Esophagus muscularis mucosa (tissue), 4 donors: ENCODE measurements around the gene PPP6R1. TPM values are rescaled to one million over a fixed set of nuclear protein-coding genes. Genes with fewer than 3 reads are reported as not detected.

ENCODE experiments used
- DNase-seq: peaks from one replicate; pipeline ENCODE4 v3.0.0-alpha.2; 2017; ENCODE audit errors: extremely low spot score
- H3K27ac ChIP-seq, 4 donors: fragments of 200-600 bp; sonication (generic); replicated peaks in 1 of 4; 1 replicate in 3 of 4; 2 replicates in 1 of 4; pipeline ENCODE4 v1.5.1; 2016 to 2019; ENCODE audit warnings: mild to moderate bottlenecking in 1 of 4
- H3K27me3 ChIP-seq, 4 donors: fragments of 200-600 bp; sonication (generic); one replicate each; pipeline versions ENCODE4 v1.5.1 to v1.6.0; 2016 to 2019
- H3K36me3 ChIP-seq, 4 donors: fragments of 200-600 bp; sonication (generic); one replicate each; pipeline ENCODE4 v1.5.1; 2016 to 2019
- H3K4me1 ChIP-seq, 4 donors: fragments of 200-600 bp; sonication (generic); one replicate each; pipeline ENCODE4 v1.5.1; 2016 to 2019
- H3K4me3 ChIP-seq, 4 donors: fragments of 200-600 bp; sonication (generic); 1 replicate in 2 of 4; 2 replicates in 2 of 4; pipeline ENCODE4 v1.5.1; 2016 to 2019; ENCODE audit warnings: mild to moderate bottlenecking in 4 of 4, moderate library complexity in 1 of 4
- H3K9me3 ChIP-seq, 4 donors: fragments of 200-600 bp; sonication (generic); 1 replicate in 3 of 4; 2 replicates in 1 of 4; pipeline ENCODE4 v1.5.1; 2016 to 2019
- CTCF ChIP-seq, 3 experiments: fragments of 200-600 bp in 2 of 3; fragments of 450-650 bp in 1 of 3; sonication (generic) in 2 of 3; IDR thresholded peaks; one replicate each; pipeline ENCODE4 v1.5.1; 2017 to 2019; ENCODE audit warnings: antibody characterized with exemption in 3 of 3, mild to moderate bottlenecking in 2 of 3, moderate library complexity in 1 of 3
- EP300 ChIP-seq: sonication (generic); formaldehyde crosslinking; IDR thresholded peaks from one replicate; pipeline ENCODE4 v1.6.1; 2017; ENCODE audit warnings: antibody characterized with exemption
- POLR2A ChIP-seq: fragments of 450-650 bp; IDR thresholded peaks from one replicate; pipeline ENCODE4 v1.6.1; 2017; ENCODE audit warnings: antibody characterized with exemption, moderate library complexity, mild to moderate bottlenecking, low read depth
- POLR2AphosphoS5 ChIP-seq, 2 donors: sonication (generic); formaldehyde crosslinking; IDR thresholded peaks; one replicate each; pipeline ENCODE4 v1.6.1; 2017; ENCODE audit warnings: antibody characterized with exemption in 2 of 2
- WGBS: methylation state at CpG from one replicate; pipeline ENCODE4 v1.1.5; 2018; 5-methylcytosine and 5-hydroxymethylcytosine counted together
- intact Hi-C: fragments of 100-400 bp; cut with DNase I; formaldehyde crosslinking; loops from one replicate; pipeline ENCODE4 v1.15.1; 2023
- total RNA-seq, 4 donors: library from RNA; depleted of rRNA; stranded (reverse); fragments of >200 nt; gene quantifications; one replicate each; pipeline versions ENCODE4 v1.1.0 to v1.2.1, GENCODE V29; 2016

PPP6R1 gene
- total RNA-seq, 4 donors from 2014 or later: 37.4 to 75.5 (median 45.6) TPM

- WGBS: 75% methylated on average over 3 of the region's 6 CpGs
- intact Hi-C loops: no loop called here
- peak overlapping the region; percentile 34 to 56 (median 49) for H3K27ac ChIP-seq
- no peaks in the 10 kb centered on the region for H3K9me3 ChIP-seq
- no peak for DNase-seq
- H3K36me3 ChIP-seq: peaks cover 0 to 12% (median 4%) of the 10 kb centered on the region in 4 donors
- no peaks in the 10 kb centered on the region for H3K27me3 ChIP-seq
- H3K4me1 ChIP-seq: peaks cover 61 to 88% (median 79%) of the 10 kb centered on the region in 4 donors
- peak overlapping the region; percentile 25 to 39 (median 26) for H3K4me3 ChIP-seq
- TF ChIP-seq EP300: no peak
- no peak for TF ChIP-seq POLR2A
- no peak for TF ChIP-seq CTCF (IDR thresholded peaks at IDR 0.05)
- no peak for TF ChIP-seq POLR2AphosphoS5 (IDR thresholded peaks at IDR 0.05)
Observed at GRCh38 chr19:55254625-55254977, 4.2 kb downstream of the PPP6R1 start.

GRCh38 chr19:55253842-55254624, 4.8 kb downstream of the PPP6R1 start:
- Histone ChIP-seq H3K36me3 (peaks cover 0 to 14% (median 4%) of the 10 kb centered on the region in 4 donors), H3K9me3 (no peaks in the 10 kb centered on the region), H3K4me3 (peak overlapping the region; percentile 25 to 39 (median 26)), H3K27me3 (no peaks in the 10 kb centered on the region), H3K27ac (peak overlapping the region; percentile 34 to 56 (median 49)), H3K4me1 (peaks cover 62 to 91% (median 82%) of the 10 kb centered on the region in 4 donors)
- TF ChIP-seq POLR2AphosphoS5 (IDR thresholded peaks at IDR 0.05): no peak
- no peak for TF ChIP-seq POLR2A
- TF ChIP-seq CTCF (IDR thresholded peaks at IDR 0.05): no peak
- no peak for TF ChIP-seq EP300
- 55% methylated on average over 21 of the region's 23 CpGs for WGBS
- no peak for DNase-seq
- intact Hi-C loops: no loop called here

- intact Hi-C loops: no loop called here
- WGBS: 80% methylated on average over 20 of the region's 21 CpGs
- Histone ChIP-seq H3K4me3 (no peak overlapping the region), H3K9me3 (no peaks in the 10 kb centered on the region), H3K36me3 (peaks cover 0 to 14% (median 4%) of the 10 kb centered on the region in 4 donors), H3K27ac (peak overlapping the region in 1 of 4 donors; percentile 25), H3K27me3 (no peaks in the 10 kb centered on the region), H3K4me1 (peaks cover 72 to 99% (median 92%) of the 10 kb centered on the region in 4 donors)
- DNase-seq: no peak
- no peak for TF ChIP-seq POLR2AphosphoS5 (IDR thresholded peaks at IDR 0.05)
Observed at GRCh38 chr19:55252760-55253663, 5.8 kb downstream of the PPP6R1 start.

- no peak for TF ChIP-seq POLR2A
- no peak for TF ChIP-seq CTCF (IDR thresholded peaks at IDR 0.05)
- TF ChIP-seq POLR2AphosphoS5 (IDR thresholded peaks at IDR 0.05): no peak
- no peak for TF ChIP-seq EP300
- peaks cover 70 to 99% (median 89%) of the 10 kb centered on the region in 4 donors for H3K4me1 ChIP-seq
- H3K27me3 ChIP-seq: no peaks in the 10 kb centered on the region
- no peak overlapping the region for H3K27ac ChIP-seq
- H3K4me3 ChIP-seq: no peak overlapping the region
- no peaks in the 10 kb centered on the region for H3K9me3 ChIP-seq
- DNase-seq: no peak
- WGBS: 59% methylated on average over 19 of the region's 19 CpGs
- intact Hi-C loops: no loop called here
- peaks cover 3 to 21% (median 10%) of the 10 kb centered on the region in 4 donors for H3K36me3 ChIP-seq
Observed at GRCh38 chr19:55251341-55252081, 7.3 kb downstream of the PPP6R1 start.
